SH-SY5Y (cell line): Measurements from ENCODE around the gene KDM7A.

Experiments used
- GATA2 ChIP-seq: IDR thresholded peaks from 2 replicates; pipeline ENCODE4 v1.6.1; 2011; ENCODE audit warnings: mild to moderate bottlenecking, low read depth, low read length
- GATA3 ChIP-seq: IDR thresholded peaks from 2 replicates; pipeline ENCODE4 v1.6.1; 2011; ENCODE audit warnings: low read depth, mild to moderate bottlenecking, low read length, moderate library complexity

KDM7A gene

GRCh38 chr7:140144821-140145220, 32.0 kb downstream of the KDM7A start:
- TF ChIP-seq GATA3 (no peak), GATA2 (no peak)

GRCh38 chr7:140143997-140144396, 32.8 kb downstream of the KDM7A start:
- TF ChIP-seq GATA2 (no peak), GATA3 (no peak)

- TF ChIP-seq GATA3 (no peak), GATA2 (no peak)
Observed at GRCh38 chr7:140142031-140142430, 34.8 kb downstream of the KDM7A start.

GRCh38 chr7:140141256-140141655, 35.5 kb downstream of the KDM7A start:
- TF ChIP-seq GATA3 (no peak), GATA2 (no peak)

GRCh38 chr7:140137078-140137477, 39.7 kb downstream of the KDM7A start:
- no peak for TF ChIP-seq GATA2
- no peak for TF ChIP-seq GATA3

GRCh38 chr7:140136073-140136472, 40.7 kb downstream of the KDM7A start:
- TF ChIP-seq GATA3 (no peak), GATA2 (no peak)

GRCh38 chr7:140134039-140134438, 42.7 kb downstream of the KDM7A start:
- TF ChIP-seq GATA2 (no peak), GATA3 (no peak)

- TF ChIP-seq GATA2 = no peak
- TF ChIP-seq GATA3 = no peak
Observed at GRCh38 chr7:140127360-140128127, 49.2 kb downstream of the KDM7A start.

- TF ChIP-seq GATA3 (no peak), GATA2 (no peak)
Observed at GRCh38 chr7:140126435-140127034, 50.2 kb downstream of the KDM7A start.

GRCh38 chr7:140122965-140123364, 53.8 kb downstream of the KDM7A start:
- TF ChIP-seq GATA3 = no peak
- no peak for TF ChIP-seq GATA2

- TF ChIP-seq GATA3 = no peak
- TF ChIP-seq GATA2 = no peak
Observed at GRCh38 chr7:140121326-140121725, 55.5 kb downstream of the KDM7A start.

GRCh38 chr7:140096459-140096858, 80.3 kb downstream of the KDM7A start:
- TF ChIP-seq GATA3 = no peak
- no peak for TF ChIP-seq GATA2

- TF ChIP-seq GATA3 = no peak
- TF ChIP-seq GATA2 = no peak
Observed at GRCh38 chr7:140093375-140093774, 83.4 kb downstream of the KDM7A start.

- TF ChIP-seq GATA3 (no peak), GATA2 (no peak)
Observed at GRCh38 chr7:140085447-140085846, 91.3 kb downstream of the KDM7A start.

GRCh38 chr7:140084972-140085371, 91.8 kb downstream of the KDM7A start:
- TF ChIP-seq GATA2 = no peak
- no peak for TF ChIP-seq GATA3
